ENCODE results near the gene CXCL13.

Gene CXCL13

DNA sequence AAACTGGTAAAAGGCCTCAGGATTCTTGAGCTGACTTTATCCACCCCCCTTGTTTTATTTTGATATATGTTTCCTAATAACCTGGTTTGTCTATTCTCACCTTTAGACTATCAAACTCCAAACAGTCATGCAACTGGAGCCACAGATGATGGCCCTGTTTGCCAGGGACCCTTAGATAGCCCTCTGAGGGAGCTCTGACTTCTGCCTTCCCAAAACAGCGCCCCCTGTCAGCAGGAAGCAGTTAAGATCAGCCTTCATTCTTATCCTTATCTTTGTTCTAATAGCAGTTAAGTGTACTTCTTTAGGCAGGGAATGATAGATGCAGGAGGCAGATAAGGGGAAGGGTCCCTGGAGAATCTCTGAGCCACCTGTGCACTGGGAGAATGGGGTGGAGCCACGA, 27.5 kb upstream of the CXCL13 start:
- TF ChIP-seq, protein P1, sequence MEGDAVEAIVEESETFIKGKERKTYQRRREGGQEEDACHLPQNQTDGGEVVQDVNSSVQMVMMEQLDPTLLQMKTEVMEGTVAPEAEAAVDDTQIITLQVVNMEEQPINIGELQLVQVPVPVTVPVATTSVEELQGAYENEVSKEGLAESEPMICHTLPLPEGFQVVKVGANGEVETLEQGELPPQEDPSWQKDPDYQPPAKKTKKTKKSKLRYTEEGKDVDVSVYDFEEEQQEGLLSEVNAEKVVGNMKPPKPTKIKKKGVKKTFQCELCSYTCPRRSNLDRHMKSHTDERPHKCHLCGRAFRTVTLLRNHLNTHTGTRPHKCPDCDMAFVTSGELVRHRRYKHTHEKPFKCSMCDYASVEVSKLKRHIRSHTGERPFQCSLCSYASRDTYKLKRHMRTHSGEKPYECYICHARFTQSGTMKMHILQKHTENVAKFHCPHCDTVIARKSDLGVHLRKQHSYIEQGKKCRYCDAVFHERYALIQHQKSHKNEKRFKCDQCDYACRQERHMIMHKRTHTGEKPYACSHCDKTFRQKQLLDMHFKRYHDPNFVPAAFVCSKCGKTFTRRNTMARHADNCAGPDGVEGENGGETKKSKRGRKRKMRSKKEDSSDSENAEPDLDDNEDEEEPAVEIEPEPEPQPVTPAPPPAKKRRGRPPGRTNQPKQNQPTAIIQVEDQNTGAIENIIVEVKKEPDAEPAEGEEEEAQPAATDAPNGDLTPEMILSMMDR (conservative IDR thresholded peaks at IDR 0.05; ENCODE audit: low read length) = peak; percentile 55
- TF ChIP-seq EZH2phosphoT487 (IDR thresholded peaks at IDR 0.05; ENCODE audit: borderline replicate concordance) = no peak
- no peaks in the 10 kb centered on the region for H3K27me3 ChIP-seq (ENCODE audit: insufficient read depth, low read length, poor library complexity, severe bottlenecking)
- no peak overlapping the region for H3K4me3 ChIP-seq (ENCODE audit: low read length, poor library complexity, severe bottlenecking)
- no peak overlapping the region for H3K4me2 ChIP-seq (ENCODE audit: low read depth, low read length, poor library complexity, severe bottlenecking)
- H3K4me1 ChIP-seq (ENCODE audit: insufficient read depth, low read length, poor library complexity, severe bottlenecking) = no peaks in the 10 kb centered on the region
- no peaks in the 10 kb centered on the region for H4K20me1 ChIP-seq (ENCODE audit: insufficient read depth, low read length, poor library complexity, severe bottlenecking)
- no peak overlapping the region for H3K9ac ChIP-seq (ENCODE audit: low read depth, low read length, poor library complexity, severe bottlenecking)
- no peaks in the 10 kb centered on the region for H3K79me2 ChIP-seq (ENCODE audit: insufficient read depth, low read length)
- no peaks in the 10 kb centered on the region for H3K9me2 ChIP-seq (replicated peaks; ENCODE audit: low read depth, low read length)
- H3F3A ChIP-seq (ENCODE audit: low read depth) = no peaks in the 10 kb centered on the region
- H3K9me3 ChIP-seq (ENCODE audit: insufficient read depth, low read depth, low read length) = no peaks in the 10 kb centered on the region
- no peak overlapping the region for H2AFZ ChIP-seq (ENCODE audit: low read length)
- H3K36me3 ChIP-seq (ENCODE audit: insufficient read depth, low read length) = no peaks in the 10 kb centered on the region

DNA sequence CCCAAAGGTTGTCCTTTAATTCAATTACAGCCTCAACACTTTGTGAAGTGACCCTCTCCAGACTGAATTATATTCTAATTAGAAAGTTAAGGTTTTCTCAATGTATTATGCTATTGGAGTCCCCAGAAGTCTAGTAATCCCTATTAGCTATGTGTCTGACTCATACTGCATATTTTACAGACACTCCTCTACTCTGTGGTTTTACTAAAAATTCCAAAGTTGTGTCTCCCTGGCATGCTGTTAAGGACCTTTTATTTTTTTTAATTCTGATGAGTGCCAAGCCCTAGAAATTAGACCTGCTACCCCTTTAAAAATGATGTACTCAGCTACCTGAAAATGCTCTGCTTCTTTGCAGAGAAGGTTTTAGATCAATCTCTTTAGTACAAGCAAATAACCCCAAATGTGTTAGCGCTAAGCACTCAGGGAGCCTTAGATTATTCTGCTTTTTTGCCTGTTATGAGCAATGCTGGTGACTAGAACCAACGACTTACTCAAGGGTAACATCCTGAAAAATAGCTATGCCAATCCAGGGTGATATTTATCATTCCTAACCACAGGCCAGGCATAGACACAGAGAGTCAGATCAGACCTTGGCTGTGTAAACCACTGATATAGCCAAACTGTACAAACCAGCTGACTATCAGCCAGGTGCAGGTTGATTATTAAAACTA, 26.1 kb upstream of the CXCL13 start:
- Histone ChIP-seq H3F3A (ENCODE audit: low read depth) (no peaks in the 10 kb centered on the region), H3K9me2 (replicated peaks; ENCODE audit: low read depth, low read length) (no peaks in the 10 kb centered on the region), H3K4me1 (ENCODE audit: insufficient read depth, low read length, poor library complexity, severe bottlenecking) (no peaks in the 10 kb centered on the region), H3K79me2 (ENCODE audit: insufficient read depth, low read length) (no peaks in the 10 kb centered on the region), H3K36me3 (ENCODE audit: insufficient read depth, low read length) (no peaks in the 10 kb centered on the region), H3K4me2 (ENCODE audit: low read depth, low read length, poor library complexity, severe bottlenecking) (no peak overlapping the region), H3K9ac (ENCODE audit: low read depth, low read length, poor library complexity, severe bottlenecking) (no peak overlapping the region), H3K9me3 (ENCODE audit: insufficient read depth, low read depth, low read length) (no peaks in the 10 kb centered on the region), H4K20me1 (ENCODE audit: insufficient read depth, low read length, poor library complexity, severe bottlenecking) (no peaks in the 10 kb centered on the region), H2AFZ (ENCODE audit: low read length) (no peak overlapping the region), H3K4me3 (ENCODE audit: low read length, poor library complexity, severe bottlenecking) (no peak overlapping the region), H3K27me3 (ENCODE audit: insufficient read depth, low read length, poor library complexity, severe bottlenecking) (no peaks in the 10 kb centered on the region)
- TF ChIP-seq EZH2phosphoT487 (IDR thresholded peaks at IDR 0.05; ENCODE audit: borderline replicate concordance) = no peak
- TF ChIP-seq, protein P1 (conservative IDR thresholded peaks at IDR 0.05; ENCODE audit: low read length) = no peak

DNA sequence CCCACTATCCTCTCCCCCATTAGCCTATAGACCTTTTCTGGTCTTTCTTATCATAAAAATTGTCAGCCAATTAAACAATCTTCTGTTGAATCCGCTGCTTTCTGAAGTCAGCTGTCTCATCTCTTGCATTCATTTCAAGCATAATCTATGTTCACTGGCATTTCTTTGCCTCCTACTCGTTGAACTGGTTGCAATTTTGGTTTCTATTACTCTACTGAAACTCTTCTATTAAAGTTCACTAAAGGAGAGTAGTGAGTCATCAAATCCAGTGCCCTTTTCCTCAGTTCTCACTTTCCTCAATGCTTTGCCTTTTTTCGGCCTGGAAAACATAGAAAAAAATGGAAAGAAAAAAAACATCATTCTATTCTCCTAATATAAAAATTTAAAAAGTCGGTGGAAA, 23.9 kb upstream of the CXCL13 start:
- H2AFZ ChIP-seq (ENCODE audit: low read length) = no peak overlapping the region
- no peak overlapping the region for H3K4me2 ChIP-seq (ENCODE audit: low read depth, low read length, poor library complexity, severe bottlenecking)
- no peaks in the 10 kb centered on the region for H4K20me1 ChIP-seq (ENCODE audit: insufficient read depth, low read length, poor library complexity, severe bottlenecking)
- no peaks in the 10 kb centered on the region for H3K79me2 ChIP-seq (ENCODE audit: insufficient read depth, low read length)
- H3K27me3 ChIP-seq (ENCODE audit: insufficient read depth, low read length, poor library complexity, severe bottlenecking) = no peaks in the 10 kb centered on the region
- no peaks in the 10 kb centered on the region for H3K9me3 ChIP-seq (ENCODE audit: insufficient read depth, low read depth, low read length)
- no peaks in the 10 kb centered on the region for H3K9me2 ChIP-seq (replicated peaks; ENCODE audit: low read depth, low read length)
- H3K4me3 ChIP-seq (ENCODE audit: low read length, poor library complexity, severe bottlenecking) = no peak overlapping the region
- TF ChIP-seq EZH2phosphoT487 (IDR thresholded peaks at IDR 0.05; ENCODE audit: borderline replicate concordance) = no peak
- TF ChIP-seq, protein P1 (conservative IDR thresholded peaks at IDR 0.05; ENCODE audit: low read length) = no peak
- H3F3A ChIP-seq (ENCODE audit: low read depth) = no peaks in the 10 kb centered on the region
- H3K36me3 ChIP-seq (ENCODE audit: insufficient read depth, low read length) = no peaks in the 10 kb centered on the region
- no peak overlapping the region for H3K9ac ChIP-seq (ENCODE audit: low read depth, low read length, poor library complexity, severe bottlenecking)
- no peaks in the 10 kb centered on the region for H3K4me1 ChIP-seq (ENCODE audit: insufficient read depth, low read length, poor library complexity, severe bottlenecking)

Data from Loucy (cell line).